ENCODE measurements around the gene TDRD6.
"Not testable (repeated sequence)": the region's sequence is repeated elsewhere in the genome, so short reads cannot be mapped to it uniquely, and the experiment has no call there.

Gene TDRD6, protein sequence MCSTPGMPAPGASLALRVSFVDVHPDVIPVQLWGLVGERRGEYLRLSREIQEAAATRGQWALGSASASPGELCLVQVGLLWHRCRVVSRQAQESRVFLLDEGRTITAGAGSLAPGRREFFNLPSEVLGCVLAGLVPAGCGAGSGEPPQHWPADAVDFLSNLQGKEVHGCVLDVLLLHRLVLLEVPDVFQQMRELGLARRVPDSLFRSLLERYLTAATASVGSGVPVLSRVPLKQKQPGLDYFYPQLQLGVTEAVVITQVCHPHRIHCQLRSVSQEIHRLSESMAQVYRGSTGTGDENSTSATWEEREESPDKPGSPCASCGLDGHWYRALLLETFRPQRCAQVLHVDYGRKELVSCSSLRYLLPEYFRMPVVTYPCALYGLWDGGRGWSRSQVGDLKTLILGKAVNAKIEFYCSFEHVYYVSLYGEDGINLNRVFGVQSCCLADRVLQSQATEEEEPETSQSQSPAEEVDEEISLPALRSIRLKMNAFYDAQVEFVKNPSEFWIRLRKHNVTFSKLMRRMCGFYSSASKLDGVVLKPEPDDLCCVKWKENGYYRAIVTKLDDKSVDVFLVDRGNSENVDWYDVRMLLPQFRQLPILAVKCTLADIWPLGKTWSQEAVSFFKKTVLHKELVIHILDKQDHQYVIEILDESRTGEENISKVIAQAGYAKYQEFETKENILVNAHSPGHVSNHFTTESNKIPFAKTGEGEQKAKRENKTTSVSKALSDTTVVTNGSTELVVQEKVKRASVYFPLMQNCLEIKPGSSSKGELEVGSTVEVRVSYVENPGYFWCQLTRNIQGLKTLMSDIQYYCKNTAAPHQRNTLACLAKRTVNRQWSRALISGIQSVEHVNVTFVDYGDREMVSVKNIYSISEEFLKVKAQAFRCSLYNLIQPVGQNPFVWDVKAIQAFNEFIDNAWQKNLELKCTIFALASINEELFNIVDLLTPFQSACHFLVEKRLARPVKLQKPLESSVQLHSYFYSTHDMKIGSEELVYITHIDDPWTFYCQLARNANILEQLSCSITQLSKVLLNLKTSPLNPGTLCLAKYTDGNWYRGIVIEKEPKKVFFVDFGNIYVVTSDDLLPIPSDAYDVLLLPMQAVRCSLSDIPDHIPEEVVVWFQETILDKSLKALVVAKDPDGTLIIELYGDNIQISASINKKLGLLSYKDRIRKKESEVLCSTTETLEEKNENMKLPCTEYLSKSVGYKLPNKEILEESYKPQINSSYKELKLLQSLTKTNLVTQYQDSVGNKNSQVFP (N-terminal part only)

DNA sequence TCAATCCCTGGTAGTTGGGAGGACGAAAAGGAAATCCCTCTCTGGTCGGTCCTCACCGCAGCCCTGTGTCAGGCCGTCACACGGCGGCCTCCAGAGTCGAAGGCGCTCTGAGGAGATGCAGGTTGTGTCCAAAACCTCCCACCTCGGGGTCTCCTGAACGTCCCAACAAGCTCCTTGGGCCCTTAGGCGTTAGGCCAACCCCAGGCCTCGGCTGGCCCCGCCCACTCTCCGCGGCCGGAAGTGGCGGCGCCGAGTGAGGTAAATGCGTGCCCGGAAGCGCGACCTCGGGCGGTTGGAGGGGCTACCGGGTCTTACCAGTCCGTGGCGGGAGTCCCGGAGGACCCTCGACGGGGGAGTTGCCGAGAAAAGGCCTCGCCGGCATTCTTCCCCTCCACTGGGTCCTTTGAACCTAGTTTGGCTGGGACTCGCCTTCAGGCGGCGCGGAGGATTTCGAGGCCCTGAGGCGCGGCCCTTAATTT, at the start of gene TDRD6:
TSS of gene TDRD6 (plus strand) at position 267 of the 479 bp plus-strand sequence. CDS start 244 bp downstream, outside the sequence.
- FAIRE-seq (no peak), DNase-seq (ENCODE audit: low spot score) (no peak)

DNA sequence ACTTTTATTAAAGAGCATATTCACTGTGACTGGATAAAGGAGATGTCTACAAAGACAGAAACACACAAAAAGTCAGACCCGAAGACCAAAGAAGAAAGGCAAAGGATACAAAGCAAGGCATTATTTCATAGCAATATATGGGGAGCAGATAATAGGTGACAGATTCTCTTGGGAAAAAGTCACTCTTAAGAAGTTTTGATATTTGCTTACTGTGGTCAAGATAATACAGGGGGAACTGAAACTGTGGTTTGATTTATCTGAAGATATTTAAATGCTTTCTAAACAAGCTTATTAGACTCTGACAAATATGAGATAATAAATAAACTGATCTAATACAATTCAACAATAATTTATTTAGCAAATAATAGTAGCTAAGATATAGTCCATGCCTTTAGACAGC, 49.8 kb upstream of the TDRD6 start:
- DNase-seq (ENCODE audit: low spot score) (no peak), FAIRE-seq (no peak)

DNA sequence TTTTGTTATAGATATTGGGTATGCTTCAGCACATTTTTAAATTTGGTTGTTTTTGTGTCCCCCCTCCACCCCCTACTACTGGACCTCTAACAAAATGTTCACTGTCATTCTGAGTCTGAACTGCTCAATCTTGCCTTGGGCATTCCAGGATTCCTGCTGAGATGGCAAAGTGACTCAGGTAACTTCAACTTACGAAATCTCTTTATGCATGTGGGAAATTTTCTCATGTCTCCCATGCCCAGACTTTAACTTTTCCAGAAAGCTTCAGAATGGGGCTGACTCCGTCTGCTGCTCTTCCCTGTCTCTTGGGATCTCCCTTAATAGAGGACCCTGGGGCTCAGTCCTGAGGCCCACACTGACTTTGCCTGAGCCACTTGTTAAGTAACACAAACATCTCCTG, 49.0 kb upstream of the TDRD6 start:
- no peak for FAIRE-seq

DNA sequence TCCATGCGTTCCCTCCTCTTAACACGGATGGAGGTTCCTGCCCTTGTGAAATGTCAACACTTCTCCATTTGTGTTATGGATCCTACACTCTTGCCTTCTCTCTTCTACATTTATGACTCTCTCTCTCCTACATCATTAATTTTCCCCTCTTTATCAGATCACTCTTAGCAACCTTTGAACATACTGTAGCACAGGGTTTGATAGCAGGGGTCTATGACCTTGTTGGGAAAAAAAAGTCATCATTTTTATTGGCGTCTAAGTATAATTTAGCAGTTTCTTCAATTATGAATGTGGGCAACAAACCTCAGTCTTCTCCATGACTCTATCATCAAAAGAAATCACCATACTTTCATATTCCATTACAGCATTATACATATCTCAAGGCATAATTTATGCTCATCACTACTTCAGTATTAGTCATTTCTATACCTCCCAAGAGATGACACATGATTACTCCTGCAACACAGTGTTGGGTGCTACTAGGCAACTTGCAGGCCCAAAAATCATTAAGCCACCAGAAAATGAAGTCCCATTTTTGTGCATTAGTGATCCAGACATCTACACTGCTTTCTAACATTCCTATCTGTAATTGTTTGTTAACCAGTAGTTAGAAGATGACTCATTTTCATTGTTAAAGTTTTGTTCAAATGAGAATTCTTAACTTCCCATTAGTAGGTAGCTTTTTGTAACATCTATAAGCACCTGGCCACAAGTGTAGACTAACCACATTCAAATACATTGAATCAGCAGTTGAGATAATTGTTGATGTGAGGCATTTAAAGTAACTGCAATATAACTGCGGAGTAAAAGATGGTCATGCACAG, 44.5 kb upstream of the TDRD6 start:
- FAIRE-seq (no peak), DNase-seq (ENCODE audit: low spot score) (no peak)

More for the DNA sequence above, 49.0 kb upstream of the TDRD6 start:
- no peak for DNase-seq (ENCODE audit: low spot score)

DNA sequence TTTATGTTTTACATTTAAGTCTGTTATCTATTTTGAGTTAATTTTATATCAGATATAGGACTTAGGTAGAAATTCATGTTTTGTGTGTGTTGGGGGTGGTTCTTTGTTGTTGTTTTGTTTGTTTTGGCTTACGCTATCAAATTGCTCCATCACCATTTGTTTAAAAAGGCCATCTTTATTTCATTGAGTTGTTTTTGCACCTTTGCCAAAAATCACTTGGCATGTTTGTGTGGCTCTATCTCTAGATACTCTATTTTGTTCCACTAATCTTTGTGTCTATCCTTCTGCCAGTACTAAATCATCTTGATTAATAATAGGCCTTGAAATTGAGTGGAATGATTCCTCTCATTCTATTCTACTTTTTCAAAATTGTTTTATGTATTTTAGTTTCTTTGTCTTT, 42.4 kb upstream of the TDRD6 start:
- FAIRE-seq = no peak
- no peak for DNase-seq (ENCODE audit: low spot score)

DNA sequence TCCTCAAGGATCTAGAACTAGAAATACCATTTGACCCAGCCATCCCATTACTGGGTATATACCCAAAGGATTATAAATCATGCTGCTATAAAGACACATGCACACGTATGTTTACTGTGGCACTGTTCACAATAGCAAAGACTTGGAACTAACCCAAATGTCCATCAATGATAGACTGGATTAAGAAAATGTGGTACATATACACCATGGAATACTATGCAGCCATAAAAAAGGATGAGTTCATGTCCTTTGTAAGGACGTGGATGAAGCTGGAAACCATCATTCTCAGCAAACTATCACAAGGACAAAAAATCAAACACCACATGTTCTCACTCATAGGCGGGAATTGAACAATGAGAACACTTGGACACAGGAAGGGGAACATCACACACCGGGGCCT, 39.6 kb upstream of the TDRD6 start:
- DNase-seq (ENCODE audit: low spot score); FAIRE-seq: not testable (repeated sequence)

DNA sequence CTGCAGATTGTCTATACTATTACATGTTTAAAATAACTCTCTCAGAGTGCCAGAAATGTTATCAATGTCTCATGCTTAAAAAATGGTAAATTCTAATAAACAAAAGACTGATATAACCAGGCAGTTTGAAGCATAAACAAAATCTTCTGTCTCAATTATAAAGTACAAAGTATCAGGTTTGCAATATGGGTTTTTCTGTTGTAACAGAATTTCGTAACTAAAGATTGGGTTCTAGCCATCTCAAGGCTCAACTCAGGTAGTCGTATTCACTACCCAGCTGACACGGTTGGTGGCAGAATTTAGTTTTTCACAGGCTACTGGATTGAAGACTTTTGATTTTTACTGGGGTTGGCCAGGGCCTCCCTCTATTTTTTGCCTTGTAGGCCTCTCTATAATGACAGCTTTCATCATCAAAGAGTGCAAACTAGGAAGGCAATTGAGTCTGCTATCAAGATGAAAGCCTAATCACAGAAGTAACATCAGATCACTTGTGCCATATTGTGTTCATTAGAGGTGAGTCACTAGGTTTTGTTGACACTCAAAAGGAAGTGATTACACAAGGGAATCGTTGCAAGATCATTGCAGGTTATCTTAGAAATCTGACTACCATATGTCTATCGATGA, 38.7 kb upstream of the TDRD6 start:
- DNase-seq (ENCODE audit: low spot score) = no peak
- FAIRE-seq = no peak

DNA sequence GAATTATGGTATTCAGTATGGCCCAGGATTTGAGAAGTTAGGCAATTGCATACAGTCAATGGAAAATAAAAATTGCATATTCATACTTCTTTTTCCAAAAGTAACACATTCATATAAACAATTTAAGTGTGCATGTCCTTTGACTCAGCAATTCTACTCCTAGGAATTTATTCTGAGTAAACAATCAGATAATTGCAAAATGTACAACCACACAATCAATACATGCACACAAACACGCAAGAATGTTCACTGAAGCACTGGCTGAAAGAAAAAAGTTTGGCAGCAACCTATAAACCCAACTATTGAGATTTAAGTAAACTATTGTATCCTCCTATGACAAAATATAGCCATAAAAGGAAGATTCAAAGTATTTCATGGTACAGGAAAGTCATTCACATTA, 36.7 kb upstream of the TDRD6 start:
- DNase-seq (ENCODE audit: low spot score) (no peak), FAIRE-seq (no peak)

DNA sequence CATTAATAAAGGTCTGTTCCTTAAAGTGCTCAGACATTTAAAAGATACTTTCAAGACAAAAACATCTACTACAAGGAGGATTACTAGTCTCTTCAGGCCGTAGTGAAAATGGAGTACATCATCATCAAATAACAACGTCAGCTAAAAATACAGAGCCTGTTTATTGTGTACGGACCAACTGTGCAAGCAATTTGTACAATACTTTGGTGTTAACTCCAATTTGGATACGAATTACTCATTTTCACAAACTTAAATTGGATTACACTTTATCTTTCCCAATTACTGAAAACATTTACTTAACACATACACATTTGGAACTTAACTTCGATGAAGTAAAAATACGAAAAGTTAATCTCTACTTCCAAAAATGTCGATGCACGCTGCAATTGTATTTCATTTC, 35.9 kb upstream of the TDRD6 start:
- DNase-seq (ENCODE audit: low spot score) = no peak

DNA sequence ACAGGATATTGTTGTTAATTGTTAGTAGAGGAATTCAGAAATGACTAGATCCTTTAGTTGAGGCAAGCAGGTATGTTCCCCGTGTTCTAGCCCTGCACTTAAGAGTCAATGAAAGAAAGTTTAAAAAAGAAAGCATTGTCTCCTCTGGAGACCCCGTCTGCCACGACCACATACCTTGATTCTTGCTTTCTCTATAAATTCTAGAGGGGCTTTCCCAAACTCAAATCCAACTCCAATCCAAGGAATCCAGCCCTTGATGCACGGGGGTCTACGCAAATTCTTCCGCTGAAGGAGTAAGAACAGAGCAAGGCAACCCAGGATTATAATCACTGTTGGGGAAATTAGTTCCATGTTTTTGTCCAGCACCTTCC, 35.5 kb upstream of the TDRD6 start:
- no peak for DNase-seq (ENCODE audit: low spot score)
- no peak for FAIRE-seq

More for the DNA sequence above, 35.9 kb upstream of the TDRD6 start:
- FAIRE-seq = no peak

DNA sequence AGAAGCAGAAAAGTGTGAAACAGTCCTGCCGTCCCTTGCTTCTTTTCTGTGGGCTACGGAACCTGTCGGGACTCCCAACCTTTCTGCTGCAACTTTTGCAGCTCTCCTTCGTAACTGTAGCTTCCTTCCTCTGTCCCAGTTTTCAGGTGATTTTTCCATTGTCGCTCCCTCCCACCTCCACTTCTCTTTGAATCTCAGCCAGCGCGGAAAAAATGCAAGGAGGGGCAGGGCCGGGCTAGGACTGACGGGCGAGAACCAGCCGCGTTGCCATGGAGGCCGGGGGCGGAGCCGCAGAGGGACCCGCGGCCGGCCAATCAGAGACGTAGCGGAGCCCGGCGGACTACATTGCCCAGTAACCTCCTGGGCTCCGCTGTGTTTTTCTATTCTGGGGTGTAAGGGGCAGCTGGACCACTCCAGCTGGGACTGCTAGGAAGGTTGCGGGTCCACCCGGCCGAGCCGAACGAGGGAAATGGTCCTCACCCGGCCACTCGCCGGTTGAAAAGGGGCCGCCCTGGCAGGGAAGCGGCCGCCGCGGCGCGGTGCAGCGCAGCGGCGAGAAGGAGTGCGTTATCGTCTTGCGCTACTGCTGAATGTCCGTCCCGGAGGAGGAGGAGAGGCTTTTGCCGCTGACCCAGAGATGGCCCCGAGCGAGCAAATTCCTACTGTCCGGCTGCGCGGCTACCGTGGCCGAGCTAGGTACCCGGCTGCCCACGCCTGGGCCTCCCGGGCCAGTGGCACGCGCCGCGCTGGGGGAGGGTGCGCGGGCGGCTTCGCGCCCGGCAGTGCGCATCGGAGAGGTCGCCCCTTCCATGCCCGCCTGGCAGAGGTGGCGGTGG, 34.9 kb upstream of the TDRD6 start, which contains the start of the genes CYP39A1 and SLC25A27:
TSS of gene CYP39A1 (minus strand) at position 216 of the 836 bp plus-strand sequence. CDS start 236 bp downstream, outside the sequence.
TSS of gene SLC25A27 (plus strand) at position 373 of the 836 bp plus-strand sequence. CDS start at position 591, 218 bp downstream.
- FAIRE-seq (no peak), DNase-seq (ENCODE audit: low spot score) (peak; percentile 98)

DNA sequence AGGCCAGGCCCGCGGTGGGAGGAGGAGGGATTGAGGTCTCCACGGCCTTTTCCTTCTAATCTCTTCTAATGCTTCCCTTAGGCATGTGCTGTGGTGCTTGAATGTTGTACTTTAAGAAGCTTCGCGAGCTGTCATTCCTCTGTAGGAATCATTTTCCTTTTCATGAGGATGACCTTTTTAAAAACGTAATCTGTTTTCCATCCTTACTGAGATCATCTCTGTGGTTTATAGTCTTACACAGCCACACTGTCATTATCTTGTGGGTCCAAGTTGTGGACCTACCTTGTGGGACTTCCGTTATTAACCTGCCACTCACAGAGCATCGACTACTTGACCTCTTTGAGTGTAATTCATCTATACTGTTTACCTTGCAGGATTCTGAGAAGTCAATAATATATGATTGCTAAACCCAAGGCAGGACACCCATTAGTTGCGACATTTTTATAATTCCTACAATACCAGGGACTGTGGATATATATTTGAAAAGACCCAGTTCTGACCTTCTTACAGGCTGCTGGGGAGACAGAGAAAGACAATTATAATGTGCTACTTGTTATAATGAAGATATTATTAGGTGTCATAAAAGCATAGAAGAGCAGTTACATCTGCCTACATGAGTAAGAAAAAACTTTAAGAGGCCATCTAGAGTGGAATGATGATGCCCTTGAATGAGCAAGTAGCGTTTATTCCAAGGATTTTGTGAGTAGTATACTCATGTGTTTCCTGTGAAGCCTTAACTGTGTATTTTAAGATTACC, 34.1 kb upstream of the TDRD6 start:
- FAIRE-seq = no peak
- DNase-seq (ENCODE audit: low spot score) = no peak

DNA sequence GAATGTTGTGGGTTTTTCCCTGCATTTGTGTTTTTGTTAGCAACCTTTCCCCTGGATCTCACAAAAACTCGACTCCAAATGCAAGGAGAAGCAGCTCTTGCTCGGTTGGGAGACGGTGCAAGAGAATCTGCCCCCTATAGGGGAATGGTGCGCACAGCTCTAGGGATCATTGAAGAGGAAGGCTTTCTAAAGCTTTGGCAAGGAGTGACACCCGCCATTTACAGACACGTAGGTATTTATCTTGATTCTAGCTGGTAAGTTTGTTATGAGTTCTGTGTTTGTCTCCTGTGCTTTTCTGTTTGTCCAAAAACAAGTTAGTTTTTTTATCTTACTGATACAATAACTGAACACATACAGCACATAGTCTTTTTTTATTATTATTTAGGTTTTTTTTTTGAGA, 31.9 kb upstream of the TDRD6 start:
- peak; percentile 22 for DNase-seq (ENCODE audit: low spot score)
- FAIRE-seq = no peak

DNA sequence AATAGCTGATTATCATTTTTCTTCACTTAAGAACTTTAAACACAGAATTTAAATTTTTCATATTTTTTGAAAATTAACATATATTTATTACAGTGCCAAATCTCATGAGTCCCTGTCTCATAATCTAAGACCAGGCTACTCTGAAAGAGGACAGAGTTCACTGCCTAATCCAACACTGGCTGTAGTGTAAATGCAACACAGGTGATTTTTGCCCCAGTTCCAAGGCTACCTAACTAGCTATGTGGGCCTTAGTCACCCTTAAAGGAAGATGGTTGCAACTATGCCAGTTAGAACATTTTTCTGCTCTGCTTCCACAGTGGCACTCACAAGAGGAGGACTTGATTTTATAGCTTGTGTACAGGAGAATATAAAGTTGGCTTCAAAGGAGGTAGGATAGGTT, 30.0 kb upstream of the TDRD6 start:
- FAIRE-seq (peak; percentile 83), DNase-seq (ENCODE audit: low spot score) (no peak)

DNA sequence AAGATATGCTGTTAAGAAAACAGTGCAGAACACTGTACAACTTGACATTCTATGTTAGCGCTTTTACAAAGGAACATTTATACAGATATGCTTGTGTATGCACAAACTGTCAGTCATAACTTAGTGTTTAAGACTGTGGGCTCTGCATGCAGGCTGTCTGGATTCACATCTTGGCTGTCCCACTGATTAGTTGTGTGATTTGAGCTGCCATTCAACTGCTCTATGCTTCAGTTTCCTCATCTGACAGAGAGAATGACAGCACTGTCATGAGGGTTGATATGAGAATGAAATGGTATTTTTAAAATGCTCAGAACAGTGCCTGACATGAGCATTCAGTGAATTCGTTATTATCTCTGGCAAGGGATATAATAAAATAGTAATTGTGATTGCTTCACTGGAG, 26.2 kb upstream of the TDRD6 start:
- FAIRE-seq = no peak

DNA sequence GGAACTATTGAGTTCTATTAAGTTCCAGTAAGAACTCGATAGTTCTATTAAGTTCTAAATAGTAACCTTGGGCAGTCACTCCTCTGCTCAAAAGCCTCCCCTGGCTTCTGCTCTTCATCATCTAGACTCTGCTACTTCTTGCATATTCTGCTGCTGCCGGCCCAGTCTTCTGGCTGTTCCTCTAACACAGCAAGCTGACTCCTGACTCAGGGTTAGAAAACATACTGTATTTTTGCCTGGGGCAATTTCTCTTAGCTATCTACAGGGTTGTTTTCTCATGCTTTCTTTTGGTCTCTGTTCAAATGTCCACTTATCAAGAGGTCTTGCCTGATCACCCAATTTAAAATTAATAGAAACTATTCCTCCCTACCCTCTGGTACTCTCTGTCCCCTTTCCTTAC, 20.3 kb upstream of the TDRD6 start:
- DNase-seq (ENCODE audit: low spot score) = no peak
- no peak for FAIRE-seq

More for the DNA sequence above, 26.2 kb upstream of the TDRD6 start:
- no peak for DNase-seq (ENCODE audit: low spot score)

DNA sequence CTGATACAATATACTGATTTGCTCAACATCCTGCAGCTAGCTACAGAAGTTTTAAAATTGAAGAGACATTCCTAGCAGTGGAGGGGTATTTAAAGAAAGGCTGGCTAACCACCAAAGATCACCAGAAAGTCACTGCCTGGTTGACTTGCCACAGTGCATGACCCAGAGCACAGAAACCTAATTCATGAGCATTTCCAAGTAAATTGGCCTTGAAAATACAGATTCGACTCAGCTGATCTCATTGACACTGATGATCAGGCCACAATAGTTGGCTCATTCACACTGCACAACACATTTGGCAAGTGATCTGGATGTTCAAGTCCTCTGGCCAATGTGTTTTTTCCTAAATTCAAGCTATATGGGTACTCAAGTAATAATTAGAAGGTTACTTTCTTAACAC, 13.3 kb upstream of the TDRD6 start:
- FAIRE-seq (no peak), DNase-seq (ENCODE audit: low spot score) (no peak)

Data from urothelium cell line (cell line).